GM18873 (cell line): ENCODE results near the gene CD83.
"Not testable (repeated sequence)": the region's sequence is repeated elsewhere in the genome, so short reads cannot be mapped to it uniquely, and the experiment has no call there.

ENCODE experiments used
- ATAC-seq: cut with Tn5 transposase; IDR thresholded peaks from one replicate; pipeline ENCODE4 v1.9.1; 2021; ENCODE audit warnings: mild to moderate bottlenecking, moderate library complexity, moderate number of reproducible peaks; ENCODE audit not compliant: unreplicated experiment, low FRiP score

Gene CD83, protein sequence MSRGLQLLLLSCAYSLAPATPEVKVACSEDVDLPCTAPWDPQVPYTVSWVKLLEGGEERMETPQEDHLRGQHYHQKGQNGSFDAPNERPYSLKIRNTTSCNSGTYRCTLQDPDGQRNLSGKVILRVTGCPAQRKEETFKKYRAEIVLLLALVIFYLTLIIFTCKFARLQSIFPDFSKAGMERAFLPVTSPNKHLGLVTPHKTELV

DNA sequence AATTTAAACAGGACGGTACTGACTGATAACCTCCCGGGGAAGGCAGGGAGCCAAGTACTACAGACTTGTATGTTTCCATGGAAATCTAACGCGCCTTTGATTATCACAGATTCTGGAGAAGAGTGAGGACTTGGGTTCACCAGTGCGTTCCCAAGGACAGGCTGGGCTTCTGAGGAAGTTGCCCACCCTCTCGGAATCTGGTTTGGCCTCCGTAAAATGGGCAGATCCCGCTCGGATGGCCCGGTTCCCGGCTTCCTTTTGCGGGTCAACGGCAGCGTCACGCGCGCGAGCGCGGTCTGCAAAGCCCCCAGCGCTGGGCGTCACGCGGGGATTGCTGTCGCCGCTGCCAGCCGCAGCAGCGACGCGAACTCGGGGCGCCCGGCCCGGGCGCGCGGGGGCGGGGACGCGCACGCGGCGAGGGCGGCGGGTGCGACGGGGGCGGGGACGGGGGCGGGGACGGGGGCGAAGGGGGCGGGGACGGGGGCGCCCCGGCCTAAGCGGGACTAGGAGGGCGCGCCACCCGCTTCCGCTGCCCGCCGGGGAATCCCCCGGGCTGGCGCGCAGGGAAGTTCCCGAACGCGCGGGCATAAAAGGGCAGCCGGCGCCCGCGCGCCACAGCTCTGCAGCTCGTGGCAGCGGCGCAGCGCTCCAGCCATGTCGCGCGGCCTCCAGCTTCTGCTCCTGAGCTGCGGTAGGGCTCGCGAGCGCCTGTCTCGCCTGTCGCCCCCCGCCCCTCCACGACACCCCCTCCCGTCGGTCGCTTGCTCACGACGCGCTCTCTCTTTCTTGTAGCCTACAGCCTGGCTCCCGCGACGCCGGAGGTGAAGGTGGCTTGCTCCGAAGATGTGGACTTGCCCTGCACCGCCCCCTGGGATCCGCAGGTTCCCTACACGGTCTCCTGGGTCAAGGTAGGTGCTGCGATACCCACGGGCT lies at the start of gene CD83:
CD83 (plus strand) TSS at position 615 of the 933 bp plus-strand sequence; CDS start at position 655, 40 bp downstream.
- peak; percentile 44 for ATAC-seq

DNA sequence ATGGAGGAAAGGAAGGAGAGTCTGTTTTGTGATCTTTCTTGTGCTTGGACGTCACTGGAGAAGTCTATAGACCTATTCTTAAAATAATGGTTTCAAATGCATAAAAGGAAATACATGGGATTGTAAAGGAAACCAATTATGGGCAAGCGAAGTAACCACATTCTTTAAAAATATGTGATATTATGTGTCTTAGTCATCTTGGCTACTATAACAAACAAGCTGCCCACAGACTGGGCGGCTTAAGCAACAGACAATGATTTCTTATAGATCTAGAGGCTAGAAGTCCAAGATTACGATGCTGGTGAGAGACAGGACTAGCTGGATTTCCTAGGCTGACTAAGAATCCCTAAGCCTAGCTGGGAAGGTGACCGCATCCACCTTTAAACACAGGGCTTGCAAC lies 49.4 kb upstream of the CD83 start:
- no peak for ATAC-seq

DNA sequence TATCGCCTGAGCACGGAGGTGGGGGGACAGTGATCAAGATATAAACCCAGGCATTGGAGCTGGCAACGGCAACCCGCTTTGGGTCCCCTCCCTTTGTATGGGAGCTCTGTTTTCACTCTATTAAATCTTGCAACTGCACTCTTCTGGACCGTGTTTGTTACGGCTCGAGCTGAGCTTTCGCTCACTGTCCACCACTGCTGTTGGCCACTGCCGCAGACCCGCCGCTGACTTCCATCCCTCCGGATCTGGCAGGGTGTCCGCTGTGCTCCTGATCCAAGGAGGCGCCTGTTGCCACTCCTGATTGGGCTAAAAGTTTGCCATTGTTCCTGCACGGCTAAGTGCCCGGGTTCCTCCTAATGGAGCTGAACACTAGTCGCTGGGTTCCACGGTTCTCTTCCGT lies 48.9 kb upstream of the CD83 start:
- ATAC-seq: no peak

DNA sequence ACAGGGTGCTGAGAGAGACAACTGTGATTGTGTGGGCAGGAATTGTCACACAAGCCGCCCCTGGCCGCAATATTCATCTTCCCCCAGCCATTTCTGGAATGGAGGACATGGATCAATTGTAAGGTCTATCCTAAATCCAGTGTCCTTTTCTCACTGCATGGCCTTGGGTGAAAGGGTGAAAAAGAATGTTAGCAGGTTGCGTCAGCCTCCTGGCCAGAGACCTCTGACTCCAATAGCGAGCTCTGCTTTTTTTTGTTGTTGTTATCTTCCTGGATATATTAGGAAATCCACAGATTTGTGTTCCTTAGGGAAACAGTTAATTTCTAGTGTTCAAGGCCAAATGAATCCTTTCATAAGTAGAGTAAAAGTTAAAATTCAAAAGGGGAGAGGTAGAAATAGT lies 47.1 kb upstream of the CD83 start:
- ATAC-seq: no peak

DNA sequence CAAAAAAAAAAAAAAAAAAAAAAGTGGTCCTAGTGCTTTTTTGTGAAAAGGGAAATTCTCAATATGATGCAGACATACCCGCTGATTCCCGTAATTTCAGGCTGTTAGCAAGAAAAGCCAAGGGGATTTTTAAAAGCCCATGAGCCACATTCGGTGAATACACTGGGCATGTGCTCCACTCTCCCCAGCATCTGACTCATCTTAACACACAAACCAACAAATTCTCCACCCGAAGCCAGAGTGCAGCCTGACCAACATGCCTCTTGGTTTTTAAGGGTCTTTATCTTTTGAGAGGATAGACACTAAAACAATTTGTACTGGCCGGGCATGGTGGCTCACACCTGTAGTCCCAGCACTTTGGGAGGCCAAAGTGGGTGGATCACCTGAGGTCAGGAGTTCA lies 45.5 kb upstream of the CD83 start:
- ATAC-seq: no peak

DNA sequence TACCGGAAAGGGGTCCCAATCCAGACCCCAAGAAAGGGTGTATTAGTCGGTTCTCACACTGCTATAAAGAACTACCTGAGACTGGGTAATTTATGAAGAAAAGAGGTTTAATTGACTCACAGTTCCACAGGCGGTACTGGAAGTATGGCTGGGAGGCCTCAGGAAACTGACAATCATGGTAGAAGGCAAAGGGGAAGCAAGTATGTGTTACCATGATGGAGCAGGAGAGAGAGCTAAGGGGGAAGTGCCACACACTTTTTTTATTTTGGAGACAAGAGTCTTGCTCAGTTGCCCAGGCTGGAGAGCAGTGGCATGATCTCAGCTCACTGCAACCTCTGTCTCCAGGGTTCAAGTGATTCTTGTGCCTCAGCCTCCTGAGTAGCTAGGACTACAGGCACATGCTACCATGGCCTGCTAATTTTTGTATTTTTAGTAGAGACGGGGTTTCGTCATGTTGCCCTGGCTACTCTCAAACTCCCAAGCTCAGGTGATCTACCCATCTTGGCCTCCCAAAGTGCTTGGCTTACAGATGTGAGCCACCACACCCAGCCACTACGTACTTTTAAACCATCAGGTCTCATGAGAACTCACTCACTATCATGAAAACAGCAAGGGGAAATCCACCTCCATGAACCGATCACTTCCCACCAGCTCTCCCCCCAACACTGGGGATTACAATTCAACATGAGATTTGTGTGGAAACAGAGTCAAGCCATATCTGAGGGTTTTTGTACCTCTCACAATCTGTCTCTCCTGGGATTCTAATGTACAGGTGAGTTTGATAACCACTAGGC lies 43.8 kb upstream of the CD83 start:
- ATAC-seq: not testable (repeated sequence)

DNA sequence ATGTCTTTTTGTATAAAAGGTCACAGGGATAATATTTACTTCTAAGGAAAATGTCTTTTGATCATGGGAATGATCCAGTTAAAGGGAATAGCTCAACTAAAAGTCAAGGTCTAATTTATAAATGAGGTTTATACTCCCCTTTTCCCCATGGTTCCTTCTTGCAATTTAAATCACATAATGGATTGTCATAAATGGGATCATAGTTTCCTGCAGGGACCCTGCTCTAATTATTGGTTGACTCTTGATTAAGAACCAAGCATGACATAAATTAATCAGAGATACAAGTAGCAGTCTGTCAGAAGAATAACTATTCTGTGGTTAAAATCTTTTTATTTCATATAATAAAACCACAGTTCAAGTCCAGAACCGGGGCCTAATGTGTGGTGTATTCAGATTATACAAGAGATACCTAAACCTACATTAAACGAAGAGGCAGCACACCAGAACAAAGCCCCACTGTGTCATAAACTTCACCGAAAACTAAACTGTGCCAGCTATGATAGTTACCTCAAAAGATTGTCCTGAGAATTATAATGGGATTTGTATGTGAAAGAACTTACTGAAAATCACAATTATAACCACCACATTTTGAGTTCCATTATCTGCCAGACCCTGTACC lies 43.0 kb upstream of the CD83 start:
- no peak for ATAC-seq

DNA sequence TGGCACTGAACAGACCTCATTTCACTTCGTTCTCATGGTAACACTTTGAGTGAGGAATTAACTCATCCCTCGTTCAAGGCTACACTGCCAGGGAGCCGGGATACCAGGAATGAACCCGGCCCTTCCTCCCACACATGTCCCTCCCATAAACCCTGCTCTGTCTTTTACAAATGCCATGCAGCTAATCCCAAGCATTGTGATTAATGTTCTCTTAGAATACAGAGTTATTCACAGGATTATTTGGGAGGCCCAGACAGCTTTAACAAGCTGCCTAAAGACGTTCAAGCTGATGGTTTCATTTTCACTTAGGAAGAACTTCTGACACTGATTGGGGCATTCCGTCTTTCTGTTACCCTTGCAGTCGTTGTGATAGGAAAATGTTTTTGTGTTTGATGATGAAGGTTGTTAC lies 42.5 kb upstream of the CD83 start:
- ATAC-seq: peak; percentile 71

DNA sequence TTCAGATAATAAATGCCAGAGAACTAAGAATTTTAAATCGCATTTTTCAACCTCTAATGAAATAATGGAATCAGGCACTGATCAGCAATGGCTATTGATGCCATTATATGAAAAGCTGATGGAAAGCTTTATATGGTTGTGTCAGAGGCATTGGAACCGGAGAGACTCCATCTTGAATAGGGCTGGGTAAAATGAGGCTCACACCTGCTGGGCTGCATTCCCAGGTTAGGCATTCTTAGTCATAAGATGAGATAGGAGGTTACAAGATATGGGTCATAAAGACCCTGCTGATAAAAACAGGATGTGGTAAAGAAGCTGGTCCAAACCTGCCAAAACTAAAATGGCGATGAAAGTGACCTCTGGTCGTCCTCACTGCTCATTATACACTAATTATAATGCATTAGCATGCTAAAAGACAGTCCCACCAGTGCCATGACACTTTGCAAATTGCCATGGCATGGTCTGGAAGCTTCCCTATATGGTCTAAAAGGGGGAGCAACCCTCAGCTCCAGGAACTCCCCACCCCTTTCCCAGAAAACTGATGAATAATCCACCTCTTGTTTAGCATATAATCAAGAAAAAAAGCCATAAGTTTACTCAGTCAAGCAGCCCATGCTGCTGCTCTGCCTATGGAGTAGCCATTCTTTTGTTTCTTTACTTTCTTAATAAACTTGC lies 40.2 kb upstream of the CD83 start:
- ATAC-seq: no peak

DNA sequence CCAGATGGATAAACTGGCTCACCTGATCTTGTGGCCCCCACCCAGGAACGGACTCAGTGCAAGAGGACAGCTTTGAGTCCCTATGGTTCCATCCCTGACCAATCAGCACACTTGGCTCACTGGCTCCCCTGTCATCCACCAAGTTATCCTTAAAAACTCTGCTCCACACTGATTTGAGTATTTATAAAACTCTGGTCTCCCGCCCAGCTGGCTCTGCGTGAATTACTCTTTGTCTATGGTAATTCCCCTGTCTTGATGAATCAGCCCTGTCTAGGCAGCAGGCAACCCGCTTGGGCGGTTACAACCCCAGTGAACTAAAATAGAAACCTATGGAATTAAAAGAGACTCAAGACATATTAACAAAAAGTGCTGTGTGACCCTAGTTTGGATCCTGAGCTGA lies 38.1 kb upstream of the CD83 start:
- no peak for ATAC-seq

DNA sequence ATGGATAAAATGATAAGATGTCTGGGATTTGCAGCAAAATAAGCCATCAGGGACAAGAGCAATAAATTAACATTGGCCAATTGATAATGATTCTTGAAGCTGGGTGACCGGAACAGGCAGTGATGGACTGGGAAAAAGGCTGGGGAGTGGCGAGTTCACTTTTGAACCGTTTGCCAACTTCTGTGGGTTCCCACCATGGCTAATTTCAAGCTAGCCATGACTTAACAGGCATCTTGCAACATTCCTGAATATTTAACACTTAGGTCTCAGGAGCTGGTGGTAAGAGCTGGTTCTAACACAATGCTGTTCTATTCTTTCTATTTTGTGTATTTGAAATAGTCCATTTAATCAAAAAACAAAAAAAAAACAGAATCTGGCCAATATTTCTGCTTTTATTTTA lies 37.6 kb upstream of the CD83 start:
- ATAC-seq: no peak

DNA sequence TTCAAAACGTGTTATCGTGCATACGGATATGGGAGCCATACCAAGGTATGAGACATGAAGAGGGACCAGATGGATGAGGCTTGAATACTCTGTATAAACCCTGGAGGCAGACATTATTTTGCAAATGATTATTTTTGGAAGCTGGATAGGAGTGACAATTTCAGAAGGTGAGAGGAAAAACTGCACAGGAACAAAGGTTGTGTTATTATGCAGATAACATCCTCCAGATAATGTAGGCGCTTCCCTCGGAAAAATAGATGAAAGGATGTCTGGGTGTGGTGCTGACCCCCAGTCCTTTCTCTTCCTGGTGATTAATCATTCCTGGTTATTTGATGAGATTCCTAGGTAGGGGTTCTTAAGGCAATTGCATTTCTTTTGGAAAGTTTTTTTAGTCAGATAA lies 36.4 kb upstream of the CD83 start:
- no peak for ATAC-seq

DNA sequence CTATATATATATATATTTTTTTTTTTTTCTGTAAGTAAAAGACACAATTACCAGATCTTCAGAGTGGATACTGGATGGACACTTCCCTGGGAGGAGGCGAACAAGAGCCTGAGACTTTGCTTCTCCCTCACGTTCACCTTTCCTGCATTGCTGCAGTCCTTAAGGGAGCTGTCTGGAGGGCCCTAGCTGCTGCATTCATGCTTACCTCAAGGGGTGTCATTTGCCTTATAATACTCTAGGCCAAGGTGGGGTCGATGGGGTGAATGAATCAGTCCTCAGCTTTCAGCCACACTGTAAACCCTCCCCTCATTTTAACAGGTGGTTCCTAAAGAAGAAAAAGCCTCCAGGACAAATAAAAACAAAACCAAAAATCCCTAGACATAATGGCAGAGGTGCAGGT lies 34.8 kb upstream of the CD83 start:
- no peak for ATAC-seq

DNA sequence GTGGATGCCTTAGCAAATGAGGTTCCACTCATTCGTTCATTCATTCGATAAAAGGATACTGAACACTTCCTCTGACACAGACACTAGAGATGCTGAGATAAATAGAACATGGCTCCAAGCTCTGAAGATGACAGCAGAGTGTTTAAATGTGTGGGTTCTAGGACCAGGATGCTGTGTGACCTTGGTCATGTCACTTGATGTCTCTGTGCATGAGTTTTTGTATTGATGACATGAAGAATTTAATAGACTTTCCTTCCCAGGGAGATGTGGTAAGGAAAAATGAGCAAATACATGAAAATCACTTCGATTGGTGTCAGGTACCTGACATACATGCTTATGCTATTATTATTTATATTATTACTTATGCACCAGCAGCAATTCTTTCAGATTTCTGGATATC lies 34.3 kb upstream of the CD83 start:
- ATAC-seq: no peak

DNA sequence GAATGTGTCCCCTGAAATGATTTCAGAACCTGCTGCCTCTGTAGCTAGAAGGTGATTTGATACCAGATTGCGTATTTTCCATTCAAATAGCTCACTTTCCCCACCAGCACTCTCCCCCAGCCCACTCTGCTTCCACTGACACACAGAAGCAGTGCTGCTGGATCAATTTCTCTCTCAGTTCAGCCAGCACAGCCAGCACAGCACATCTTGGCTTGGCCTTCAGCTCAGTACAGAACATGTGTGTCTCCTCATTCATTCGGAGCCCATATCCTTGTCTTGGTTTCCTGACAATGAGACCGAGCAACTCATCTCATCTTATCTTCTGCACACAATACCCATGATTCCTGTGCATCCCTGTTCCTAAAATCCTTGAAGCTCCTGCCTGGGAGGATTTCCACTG lies 33.8 kb upstream of the CD83 start:
- no peak for ATAC-seq

DNA sequence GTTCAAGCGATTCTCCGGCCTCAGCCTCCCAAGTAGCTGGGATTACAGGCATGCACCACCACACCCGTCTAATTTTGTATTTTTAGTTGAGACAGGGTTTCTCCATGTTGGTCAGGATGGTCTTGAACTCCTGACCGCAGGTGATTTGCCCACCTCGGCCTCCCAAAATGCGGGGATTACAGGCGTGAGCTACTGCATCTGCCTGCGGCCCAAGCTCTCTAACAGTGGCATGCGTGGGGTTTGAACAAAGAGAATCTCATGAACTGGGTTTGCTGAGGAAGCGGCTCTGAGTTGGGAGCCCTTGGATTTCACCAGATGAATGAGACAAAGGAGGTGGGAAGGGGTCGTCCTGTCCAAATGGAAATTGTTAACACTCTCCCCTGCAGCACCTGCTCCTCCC lies 33.2 kb upstream of the CD83 start:
- no peak for ATAC-seq

DNA sequence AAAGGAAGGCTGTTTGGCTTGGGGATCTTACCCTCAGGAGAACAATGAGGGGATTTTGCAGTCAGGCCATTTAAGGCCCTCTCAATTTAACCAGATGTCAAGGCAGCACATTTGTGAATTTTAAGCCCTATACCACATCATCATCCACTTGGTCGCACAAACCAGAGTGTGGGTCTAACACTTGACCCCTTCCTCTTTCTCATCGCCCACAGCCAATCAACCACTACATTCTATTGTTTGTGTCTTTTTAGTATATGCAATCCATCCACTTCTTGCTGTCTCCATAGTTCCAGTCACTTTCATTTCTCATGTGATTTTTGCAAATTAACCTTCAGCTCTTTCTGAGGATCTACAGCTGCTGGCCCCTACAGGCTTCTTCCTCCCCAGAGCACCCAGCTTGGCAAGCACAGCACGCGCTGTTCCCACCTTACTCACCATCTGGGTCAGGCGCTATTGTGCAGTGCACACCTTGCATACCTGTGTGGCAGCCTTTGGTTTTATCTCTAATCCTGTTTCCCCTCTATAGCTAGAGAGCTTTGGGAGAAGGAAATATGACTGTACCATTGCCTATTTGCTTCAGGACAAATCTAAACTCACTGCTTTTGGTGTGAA lies 32.3 kb upstream of the CD83 start:
- no peak for ATAC-seq

DNA sequence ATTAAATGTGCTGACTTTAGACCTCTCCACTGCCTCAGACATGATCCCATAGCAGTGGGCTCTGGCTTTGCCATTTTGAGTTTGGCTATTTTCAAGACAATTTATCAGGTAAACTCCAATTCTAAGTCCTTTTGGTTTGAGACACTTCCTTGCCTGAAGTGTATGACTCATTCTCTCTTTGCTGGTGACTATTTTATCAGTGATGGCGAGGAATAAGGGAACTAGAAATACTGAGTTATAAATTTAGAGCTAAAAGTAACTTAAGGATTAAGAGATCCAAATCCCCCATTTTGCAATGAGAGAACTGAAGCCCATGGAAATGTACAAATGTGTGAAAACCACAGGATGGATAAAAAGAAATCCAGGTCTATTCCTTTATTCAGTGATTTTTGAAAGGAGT lies 30.9 kb upstream of the CD83 start:
- no peak for ATAC-seq

DNA sequence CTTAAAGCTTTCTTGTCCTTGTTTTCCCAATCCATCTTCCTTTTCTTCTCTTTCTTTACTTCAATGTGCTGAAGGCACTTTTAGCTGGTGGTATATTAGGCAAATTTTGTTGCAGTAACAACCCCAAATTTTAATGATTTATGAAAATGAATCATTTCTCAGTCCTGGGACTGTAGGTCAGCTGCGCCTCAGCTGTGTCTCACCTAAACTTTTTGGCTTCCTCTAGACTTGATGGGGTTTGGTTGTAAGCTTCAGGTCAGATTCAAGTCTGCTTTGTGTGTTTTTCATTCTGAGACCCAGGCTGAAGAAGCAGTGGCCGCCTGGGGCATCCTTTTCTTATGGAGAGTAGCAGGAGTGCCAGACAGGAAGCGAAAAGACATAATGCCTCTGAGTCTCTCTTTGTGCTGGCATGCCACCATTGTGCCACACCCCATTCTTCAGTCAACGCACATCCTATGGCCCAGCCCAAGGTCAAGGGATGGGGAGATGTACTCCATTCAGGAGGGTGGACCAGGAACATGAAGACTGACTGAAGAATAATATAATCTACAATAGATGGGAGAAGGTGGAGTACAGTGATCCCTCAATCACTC lies 28.9 kb upstream of the CD83 start:
- peak; percentile 40 for ATAC-seq
